Common myeloid progenitor, CD34-positive (primary cell): Measurements from ENCODE around the gene EIF5B.

Experiments used
- CTCF ChIA-PET: fragments of 350-600 bp; sonication (Branson Sonifier 250); formaldehyde crosslinking; loops from one replicate; lab custom pipeline; 2021; ENCODE audit warnings: antibody characterized with exemption; lab: Charles Lee
- POLR2A ChIA-PET: fragments of 350-600 bp; sonication (Branson Sonifier 250); formaldehyde crosslinking; loops from one replicate; lab custom pipeline; 2021; ENCODE audit warnings: antibody characterized with exemption; lab: Charles Lee
- DNase-seq, 3 donors: peaks; one replicate each; pipeline versions ENCODE4 v3.0.0 to v3.0.0-alpha.2; 2013
- H3K27ac ChIP-seq, 2 experiments: 1 replicate in 1 of 2; 2 replicates in 1 of 2; pipeline ENCODE4 v1.7.0; 2013; ENCODE audit warnings: inconsistent platforms in 2 of 2, low read length in 2 of 2, mild to moderate bottlenecking in 2 of 2, low read depth in 1 of 2, moderate library complexity in 1 of 2; ENCODE audit not compliant: severe bottlenecking in 2 of 2, insufficient read depth in 1 of 2, poor library complexity in 1 of 2
- H3K27me3 ChIP-seq, 5 experiments: replicated peaks in 2 of 5; 1 replicate in 3 of 5; 2 replicates in 2 of 5; pipeline versions ENCODE4 v1.6.1 to v1.7.0; 2013; ENCODE audit warnings: low read length in 4 of 5, mild to moderate bottlenecking in 2 of 5, moderate library complexity in 2 of 5, inconsistent platforms in 1 of 5; ENCODE audit not compliant: insufficient read depth in 5 of 5, control insufficient read depth in 4 of 5
- H3K36me3 ChIP-seq, 4 experiments: 1 replicate in 2 of 4; 2 replicates in 2 of 4; pipeline versions ENCODE4 v1.6.1 to v1.7.0; 2013; ENCODE audit warnings: low read length in 3 of 4, control low read depth in 1 of 4, mild to moderate bottlenecking in 1 of 4; ENCODE audit not compliant: control insufficient read depth in 4 of 4, insufficient read depth in 4 of 4
- H3K4me1 ChIP-seq, 4 experiments: 1 replicate in 3 of 4; 2 replicates in 1 of 4; pipeline versions ENCODE4 v1.6.1 to v1.7.1; 2013; ENCODE audit warnings: low read length in 3 of 4, mild to moderate bottlenecking in 3 of 4, control low read depth in 1 of 4, inconsistent platforms in 1 of 4, moderate library complexity in 1 of 4; ENCODE audit not compliant: control insufficient read depth in 4 of 4, insufficient read depth in 4 of 4; ENCODE audit errors: control extremely low read depth in 1 of 4
- H3K4me3 ChIP-seq, 7 experiments: 1 replicate in 4 of 7; 2 replicates in 3 of 7; pipeline versions ENCODE4 v1.5.1 to v1.7.0; 2013; ENCODE audit warnings: mild to moderate bottlenecking in 7 of 7, low read length in 6 of 7, moderate library complexity in 6 of 7, inconsistent platforms in 2 of 7, low read depth in 2 of 7, control low read depth in 1 of 7; ENCODE audit not compliant: insufficient read depth in 4 of 7, control insufficient read depth in 1 of 7; ENCODE audit errors: extremely low read depth in 1 of 7
- H3K9me3 ChIP-seq, 5 experiments: 1 replicate in 4 of 5; 2 replicates in 1 of 5; pipeline versions ENCODE4 v1.6.1 to v1.7.1; 2013; ENCODE audit warnings: low read length in 4 of 5, mild to moderate bottlenecking in 2 of 5, inconsistent platforms in 1 of 5, low read depth in 1 of 5, moderate library complexity in 1 of 5; ENCODE audit not compliant: control insufficient read depth in 4 of 5, insufficient read depth in 2 of 5; ENCODE audit errors: control extremely low read depth in 1 of 5
- WGBS: methylation state at CpG from one replicate; pipeline ENCODE4 v1.1.5; 2013; ENCODE audit not compliant: insufficient coverage; 5-methylcytosine and 5-hydroxymethylcytosine counted together

The EIF5B gene

DNA sequence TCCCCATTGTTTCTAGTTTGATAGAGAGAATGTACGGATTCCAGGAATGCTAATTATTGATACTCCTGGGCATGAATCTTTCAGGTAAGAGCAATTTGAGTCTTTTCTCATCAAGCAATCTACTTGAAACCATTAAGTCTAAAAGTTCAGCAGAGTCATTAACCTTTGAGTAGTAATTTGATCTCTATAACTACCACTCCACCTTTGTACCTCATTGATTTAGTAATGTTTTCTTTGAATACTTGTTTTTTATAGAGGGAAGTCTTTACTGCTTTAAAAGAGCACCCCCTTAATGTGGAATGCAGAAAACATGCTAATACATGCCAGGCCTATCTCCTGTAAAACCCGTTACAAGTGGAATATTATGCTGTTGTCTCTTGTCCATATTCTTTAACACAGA lies 45.0 kb downstream of the EIF5B start:
- DNase-seq = no peak
- WGBS = 100% methylated on average over 1 of the region's 2 CpGs
- Histone ChIP-seq H3K36me3 (peaks cover 24 to 76% (median 54%) of the 10 kb centered on the region in 4 experiments), H3K27me3 (no peaks in the 10 kb centered on the region), H3K4me1 (no peaks in the 10 kb centered on the region), H3K9me3 (peaks cover 0 to 19% (median 8%) of the 10 kb centered on the region in 5 experiments), H3K4me3 (no peak overlapping the region), H3K27ac (no peak overlapping the region)
- CTCF ChIA-PET = no interaction called here
- POLR2A ChIA-PET = interaction anchor here (0.6 kb wide), 1 partner anchor 37 kb away, joined by 3 read pairs; no protein-coding TSS in a partner anchor

DNA sequence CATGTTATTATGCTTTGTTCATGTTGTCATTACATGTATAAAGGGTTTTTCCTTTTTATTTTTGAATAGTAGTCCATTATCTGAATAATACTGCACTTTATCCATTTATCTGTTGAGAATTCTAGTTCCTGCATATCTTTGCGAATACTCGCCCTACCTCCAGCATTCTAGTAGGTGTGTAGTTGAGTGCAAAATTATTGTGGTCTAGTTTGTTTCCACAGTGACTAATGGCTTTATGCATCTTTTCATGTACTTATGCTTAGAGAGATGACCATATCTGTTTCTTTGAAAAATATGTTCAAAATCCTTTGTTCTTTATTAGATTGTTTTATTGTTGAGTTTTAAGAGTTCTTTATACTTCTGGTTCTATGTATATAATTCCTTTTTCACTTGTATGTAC lies 48.8 kb downstream of the EIF5B start:
- Histone ChIP-seq H3K4me1 (no peaks in the 10 kb centered on the region), H3K27me3 (no peaks in the 10 kb centered on the region), H3K36me3 (peaks cover 23 to 56% (median 40%) of the 10 kb centered on the region in 4 experiments), H3K4me3 (no peak overlapping the region), H3K27ac (no peak overlapping the region), H3K9me3 (peaks cover 0 to 19% (median 8%) of the 10 kb centered on the region in 5 experiments)
- POLR2A ChIA-PET = no interaction called here
- WGBS = 100% methylated on average over 2 of the region's 2 CpGs
- CTCF ChIA-PET = no interaction called here
- no peak for DNase-seq

DNA sequence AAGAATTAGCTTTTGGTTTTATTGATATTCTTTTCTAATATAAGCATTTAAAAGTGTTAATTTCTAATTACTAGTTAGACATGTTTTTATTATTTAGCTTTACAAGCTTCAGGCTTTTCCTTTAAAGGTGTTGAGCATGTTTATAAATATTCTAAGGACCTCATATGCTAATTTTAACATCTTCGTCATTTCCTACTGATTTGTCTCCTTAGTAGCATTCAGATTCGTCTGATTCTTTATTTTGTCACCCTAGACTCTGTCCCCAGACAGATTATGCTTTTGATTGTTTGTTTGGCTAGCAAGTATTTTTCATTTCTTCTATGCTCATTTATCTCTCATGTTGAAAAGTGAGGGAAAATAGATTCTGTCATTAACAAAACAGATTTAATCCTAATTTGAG lies 51.7 kb downstream of the EIF5B start:
- Histone ChIP-seq H3K27ac (no peak overlapping the region), H3K9me3 (peaks cover 0 to 5% (median 0%) of the 10 kb centered on the region in 5 experiments), H3K4me1 (no peaks in the 10 kb centered on the region), H3K4me3 (no peak overlapping the region), H3K36me3 (peaks cover 16 to 49% (median 33%) of the 10 kb centered on the region in 4 experiments), H3K27me3 (no peaks in the 10 kb centered on the region)
- no peak for DNase-seq
- ChIA-PET POLR2A (no interaction called here), CTCF (no interaction called here)
- no CpG with 5 or more reads among the region's 2 CpGs for WGBS

DNA sequence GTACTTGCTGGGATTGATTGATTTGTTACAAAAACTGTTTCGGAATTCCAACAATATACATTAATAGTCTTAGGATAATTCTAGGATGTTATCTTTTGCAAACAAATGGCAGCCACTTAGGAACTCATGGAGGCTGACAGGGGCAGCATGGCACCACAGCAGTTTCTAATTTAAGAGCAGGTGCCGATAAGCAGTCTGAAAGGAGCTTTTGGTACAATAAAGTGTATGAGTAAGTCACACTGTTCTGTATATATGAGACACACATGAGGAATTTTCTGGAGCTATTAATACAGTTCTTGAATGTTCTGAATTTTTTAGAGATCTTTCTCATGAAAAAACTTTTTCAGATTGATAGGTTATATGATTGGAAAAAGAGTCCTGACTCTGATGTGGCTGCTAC lies 52.2 kb downstream of the EIF5B start:
- Histone ChIP-seq H3K27me3 (no peaks in the 10 kb centered on the region), H3K27ac (no peak overlapping the region), H3K4me3 (no peak overlapping the region), H3K36me3 (peaks cover 14 to 51% (median 33%) of the 10 kb centered on the region in 4 experiments), H3K4me1 (no peaks in the 10 kb centered on the region), H3K9me3 (peaks cover 0 to 2% (median 0%) of the 10 kb centered on the region in 5 experiments)
- no peak for DNase-seq
- POLR2A ChIA-PET = no interaction called here
- CTCF ChIA-PET = no interaction called here
- no CpG with 5 or more reads among the region's 2 CpGs for WGBS

DNA sequence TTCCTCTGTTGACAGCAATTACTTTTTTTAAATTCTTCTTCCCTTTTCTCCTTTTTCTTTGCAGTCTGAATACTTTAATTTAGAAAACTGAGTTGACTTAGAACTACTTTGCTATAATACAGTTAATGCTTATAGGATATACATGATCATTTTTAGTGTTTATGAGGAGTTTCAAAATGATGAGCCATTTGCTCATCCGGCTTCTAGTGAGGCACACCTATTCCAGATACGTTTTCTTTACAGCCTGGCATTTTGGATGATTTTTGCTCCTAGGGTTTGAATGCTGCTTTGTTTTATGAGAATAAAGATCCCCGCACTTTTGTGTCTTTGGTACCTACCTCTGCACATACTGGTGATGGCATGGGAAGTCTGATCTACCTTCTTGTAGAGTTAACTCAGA lies 52.8 kb downstream of the EIF5B start:
- H3K4me3 ChIP-seq = no peak overlapping the region
- CTCF ChIA-PET = no interaction called here
- peaks cover 15 to 53% (median 35%) of the 10 kb centered on the region in 4 experiments for H3K36me3 ChIP-seq
- POLR2A ChIA-PET = no interaction called here
- no peak for DNase-seq
- H3K27ac ChIP-seq = peak overlapping the region in 1 of 2 experiments; percentile 9
- H3K4me1 ChIP-seq = no peaks in the 10 kb centered on the region
- 100% methylated on average over 2 of the region's 3 CpGs for WGBS
- no peaks in the 10 kb centered on the region for H3K27me3 ChIP-seq
- no peaks in the 10 kb centered on the region for H3K9me3 ChIP-seq

DNA sequence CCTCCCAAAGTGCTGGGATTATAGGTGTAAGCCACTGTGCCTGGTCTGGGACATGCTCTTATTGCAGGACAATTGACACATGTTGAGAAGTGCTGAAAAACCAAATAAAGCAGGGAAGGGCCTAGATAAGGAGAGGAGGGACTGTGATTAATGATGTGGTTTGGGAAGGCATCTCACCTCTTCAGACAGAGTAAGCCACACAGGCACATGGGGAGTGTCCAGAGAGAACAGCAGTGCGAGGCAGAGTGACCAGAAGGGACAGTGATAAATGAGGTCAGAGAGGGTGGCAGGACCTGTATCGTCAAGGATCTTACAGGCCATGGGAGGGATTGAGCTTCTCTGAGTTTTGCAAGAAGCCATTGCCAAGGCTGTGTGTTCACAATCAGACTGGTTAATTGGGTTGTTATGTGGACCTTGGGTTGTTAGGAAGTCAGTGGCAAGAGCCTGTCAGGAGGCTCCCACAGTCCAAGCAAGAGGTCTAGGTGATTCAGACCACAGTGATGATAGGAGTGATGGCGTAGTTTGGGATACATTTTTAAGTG lies 58.5 kb downstream of the EIF5B start:
- Histone ChIP-seq H3K27me3 (no peaks in the 10 kb centered on the region), H3K4me1 (no peaks in the 10 kb centered on the region), H3K4me3 (no peak overlapping the region), H3K27ac (no peak overlapping the region), H3K9me3 (no peaks in the 10 kb centered on the region), H3K36me3 (peaks cover 38 to 94% (median 66%) of the 10 kb centered on the region in 4 experiments)
- WGBS = 100% methylated on average over 3 of the region's 3 CpGs
- ChIA-PET POLR2A (no interaction called here), CTCF (no interaction called here)
- no peak for DNase-seq

DNA sequence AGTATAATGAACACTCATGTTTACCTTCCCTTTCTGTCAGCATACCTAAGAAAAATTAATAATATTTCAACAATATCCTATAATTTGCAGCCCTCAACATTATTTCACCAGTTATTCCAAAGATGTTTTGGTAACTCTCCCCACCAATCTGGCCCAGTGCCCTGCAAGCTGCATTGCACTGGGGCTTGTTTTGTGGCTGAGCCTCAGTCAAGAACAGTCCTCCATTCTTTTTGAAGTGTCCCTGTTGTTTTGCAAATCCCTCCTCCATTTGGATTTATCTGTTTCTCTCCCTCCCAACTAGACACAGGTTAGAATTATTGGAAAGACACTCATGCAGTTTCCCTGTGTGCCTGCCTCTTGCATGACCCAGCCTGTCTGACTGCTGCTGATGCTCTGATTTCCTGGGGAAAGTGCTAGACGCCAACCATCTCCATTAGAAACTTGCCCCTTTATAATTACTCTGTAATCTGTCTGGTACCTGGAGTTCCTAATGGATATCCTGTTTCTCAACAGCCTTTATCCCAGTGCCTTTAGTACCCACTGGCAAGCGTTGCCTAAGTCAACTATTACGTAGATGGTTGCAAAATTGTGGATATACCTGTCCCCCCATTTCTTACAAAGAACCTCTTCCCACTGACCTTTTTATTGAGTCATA lies 60.2 kb downstream of the EIF5B start:
- DNase-seq = no peak
- CTCF ChIA-PET = interaction anchor here (0.6 kb wide), 1 partner anchor 237 kb away, joined by 3 read pairs; no protein-coding TSS in a partner anchor
- 94% methylated on average over 3 of the region's 3 CpGs for WGBS
- Histone ChIP-seq H3K36me3 (peaks cover 38 to 96% (median 65%) of the 10 kb centered on the region in 4 experiments), H3K4me3 (no peak overlapping the region), H3K27ac (peak overlapping the region in 1 of 2 experiments; percentile 6), H3K9me3 (no peaks in the 10 kb centered on the region), H3K4me1 (no peaks in the 10 kb centered on the region), H3K27me3 (no peaks in the 10 kb centered on the region)
- POLR2A ChIA-PET = no interaction called here
